ENCODE results near the gene PIP5K1C.
"Not testable (repeated sequence)": the region's sequence is repeated elsewhere in the genome, so short reads cannot be mapped to it uniquely, and the experiment has no call there.

The PIP5K1C gene

DNA sequence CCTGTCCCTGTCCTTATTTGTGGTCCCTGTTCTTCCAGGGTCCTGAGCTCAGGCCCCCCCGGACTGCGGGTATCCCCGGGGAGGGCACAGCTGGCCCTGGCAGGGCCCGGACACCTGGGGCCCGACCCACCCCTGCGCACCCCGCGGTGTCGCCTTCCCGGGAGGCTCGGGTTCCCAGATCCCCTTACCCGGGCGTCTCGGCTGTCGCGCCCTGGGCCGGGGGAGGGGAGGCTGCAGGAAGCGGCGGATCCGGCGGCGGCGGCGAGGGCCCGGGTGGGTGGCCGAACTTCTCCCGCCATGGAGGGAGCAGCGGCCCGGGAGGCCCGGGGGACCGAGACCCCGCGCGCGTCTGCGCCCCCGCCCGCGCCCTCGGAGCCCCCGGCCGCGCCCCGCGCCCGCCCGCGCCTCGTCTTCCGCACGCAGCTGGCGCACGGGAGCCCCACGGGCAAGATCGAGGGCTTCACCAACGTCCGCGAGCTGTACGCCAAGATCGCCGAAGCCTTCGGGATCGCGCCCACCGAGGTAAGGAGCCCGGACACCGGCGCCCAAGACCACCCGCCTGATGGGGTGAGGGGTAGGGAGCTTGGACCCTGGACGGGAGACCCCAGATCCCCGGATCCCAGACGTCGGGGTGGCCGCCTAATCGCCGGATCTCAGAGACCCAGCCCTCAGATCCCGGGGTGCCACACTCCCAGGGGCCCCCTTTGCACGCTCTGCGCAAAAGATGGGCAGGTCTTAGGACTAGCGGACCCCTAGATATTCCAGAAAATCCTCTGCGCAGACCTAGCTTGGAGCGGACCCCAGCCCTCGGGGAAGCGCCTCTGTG lies 114.8 kb downstream of the PIP5K1C start, which contains the start of gene GIPC3:
GIPC3 (plus strand) TSS at position 178 of the 826 bp plus-strand sequence; CDS start at position 298, 120 bp downstream.
- ATAC-seq (ENCODE audit: low read depth) (no peak), DNase-seq (ENCODE audit: low spot score) (no peak)
- Histone ChIP-seq H3K4me3 (ENCODE audit: severe bottlenecking) (no peak within 1 kb of the TSS), H3K9me3 (ENCODE audit: severe bottlenecking) (no peaks in the 10 kb centered on the region), H3K4me1 (ENCODE audit: insufficient read depth, poor library complexity, severe bottlenecking) (no peaks in the 10 kb centered on the region), H3K36me3 (ENCODE audit: low read depth) (no peaks in the 10 kb centered on the region), H3K27me3 (ENCODE audit: insufficient read depth, poor library complexity, severe bottlenecking) (peaks cover 24% of the 10 kb centered on the region), H3K27ac (ENCODE audit: poor library complexity, severe bottlenecking) (no peak within 1 kb of the TSS)
- TF ChIP-seq, protein P1, sequence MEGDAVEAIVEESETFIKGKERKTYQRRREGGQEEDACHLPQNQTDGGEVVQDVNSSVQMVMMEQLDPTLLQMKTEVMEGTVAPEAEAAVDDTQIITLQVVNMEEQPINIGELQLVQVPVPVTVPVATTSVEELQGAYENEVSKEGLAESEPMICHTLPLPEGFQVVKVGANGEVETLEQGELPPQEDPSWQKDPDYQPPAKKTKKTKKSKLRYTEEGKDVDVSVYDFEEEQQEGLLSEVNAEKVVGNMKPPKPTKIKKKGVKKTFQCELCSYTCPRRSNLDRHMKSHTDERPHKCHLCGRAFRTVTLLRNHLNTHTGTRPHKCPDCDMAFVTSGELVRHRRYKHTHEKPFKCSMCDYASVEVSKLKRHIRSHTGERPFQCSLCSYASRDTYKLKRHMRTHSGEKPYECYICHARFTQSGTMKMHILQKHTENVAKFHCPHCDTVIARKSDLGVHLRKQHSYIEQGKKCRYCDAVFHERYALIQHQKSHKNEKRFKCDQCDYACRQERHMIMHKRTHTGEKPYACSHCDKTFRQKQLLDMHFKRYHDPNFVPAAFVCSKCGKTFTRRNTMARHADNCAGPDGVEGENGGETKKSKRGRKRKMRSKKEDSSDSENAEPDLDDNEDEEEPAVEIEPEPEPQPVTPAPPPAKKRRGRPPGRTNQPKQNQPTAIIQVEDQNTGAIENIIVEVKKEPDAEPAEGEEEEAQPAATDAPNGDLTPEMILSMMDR (IDR thresholded peaks at IDR 0.05; ENCODE audit: poor library complexity, severe bottlenecking): no peak

DNA sequence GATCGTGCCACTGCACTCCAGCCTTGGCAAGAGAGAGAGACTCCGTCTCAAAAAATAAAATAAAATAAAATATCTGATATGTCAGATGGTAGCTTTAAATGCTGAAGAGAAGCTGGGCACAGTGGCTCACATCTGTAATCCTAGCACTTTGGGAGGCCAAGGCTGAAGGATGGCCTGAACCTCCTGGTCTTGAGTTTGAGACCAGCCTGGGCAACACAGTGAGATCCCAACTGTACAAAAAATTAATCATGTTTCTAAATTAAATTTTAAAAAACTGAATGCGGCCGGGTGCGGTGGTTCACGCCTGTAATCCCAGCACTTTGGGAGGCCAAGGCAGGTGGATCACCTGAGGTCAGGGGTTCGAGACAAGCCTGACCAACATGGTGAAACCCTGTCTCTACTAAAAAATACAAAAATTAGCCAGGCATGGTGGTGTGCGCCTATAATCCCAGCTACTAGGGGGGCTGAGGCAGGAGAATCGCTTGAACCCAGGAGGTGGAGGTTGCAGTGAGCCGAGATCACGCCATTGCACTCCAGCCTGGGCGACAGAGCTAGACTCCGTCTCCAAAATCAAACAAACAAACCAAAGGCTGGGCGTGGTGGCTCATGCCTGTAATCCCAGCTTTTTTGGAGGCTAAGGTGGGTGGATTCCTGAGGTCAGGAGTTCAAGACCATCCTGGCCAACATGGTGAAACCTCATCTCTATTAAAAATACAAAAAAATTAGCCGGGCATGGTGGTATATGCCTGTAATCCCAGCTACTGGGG lies 116.0 kb downstream of the PIP5K1C start:
- H3K27ac ChIP-seq (ENCODE audit: poor library complexity, severe bottlenecking); H3K4me3 ChIP-seq (ENCODE audit: severe bottlenecking); H3K36me3 ChIP-seq (ENCODE audit: low read depth); H3K4me1 ChIP-seq (ENCODE audit: insufficient read depth, poor library complexity, severe bottlenecking); DNase-seq (ENCODE audit: low spot score); H3K9me3 ChIP-seq (ENCODE audit: severe bottlenecking); ATAC-seq (ENCODE audit: low read depth): not testable (repeated sequence)
- H3K27me3 ChIP-seq (ENCODE audit: insufficient read depth, poor library complexity, severe bottlenecking): peaks cover 24% of the 10 kb centered on the region

DNA sequence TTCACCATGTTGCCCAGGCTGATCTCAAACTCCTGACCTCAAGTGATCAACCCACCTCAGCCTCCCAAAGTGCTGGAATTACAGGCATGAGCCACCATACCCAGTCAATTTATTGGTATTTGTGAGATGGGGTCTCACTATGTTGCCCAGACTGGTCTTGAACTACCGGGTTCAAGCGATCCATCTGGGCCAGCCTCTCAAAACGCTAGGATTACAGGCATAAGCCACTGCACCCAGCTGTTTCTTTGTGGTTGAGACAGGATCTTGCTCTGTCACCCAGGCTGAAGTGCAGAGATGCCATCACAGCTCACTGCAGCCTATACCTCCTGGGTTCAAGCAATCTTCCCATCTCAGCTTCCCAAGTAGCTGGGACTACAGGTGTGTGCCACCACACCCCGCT lies 118.5 kb downstream of the PIP5K1C start:
- not testable (repeated sequence) for H3K36me3 ChIP-seq (ENCODE audit: low read depth); ATAC-seq (ENCODE audit: low read depth); H3K4me1 ChIP-seq (ENCODE audit: insufficient read depth, poor library complexity, severe bottlenecking); DNase-seq (ENCODE audit: low spot score); H3K27ac ChIP-seq (ENCODE audit: poor library complexity, severe bottlenecking); H3K4me3 ChIP-seq (ENCODE audit: severe bottlenecking); H3K9me3 ChIP-seq (ENCODE audit: severe bottlenecking)
- peaks cover 19% of the 10 kb centered on the region for H3K27me3 ChIP-seq (ENCODE audit: insufficient read depth, poor library complexity, severe bottlenecking)

Data from RWPE2 (cell line).